Astrocyte of the cerebellum (primary cell): Measurements from ENCODE around the gene TEX101.
"Not testable (repeated sequence)": the region's sequence is repeated elsewhere in the genome, so short reads cannot be mapped to it uniquely, and the experiment has no call there.

Experiments used
- DNase-seq: peaks from one replicate; pipeline ENCODE4 v3.0.0-alpha.2; 2011; ENCODE audit warnings: low read depth
- H3K4me3 ChIP-seq: 2 replicates; pipeline ENCODE4 v1.5.1; 2011; ENCODE audit warnings: mild to moderate bottlenecking, low read depth, low read length, moderate library complexity
- CTCF ChIP-seq: IDR thresholded peaks from 2 replicates; pipeline ENCODE4 v1.5.1; 2012; ENCODE audit warnings: low read length, low read depth, moderate library complexity, mild to moderate bottlenecking; ENCODE audit errors: missing control alignments
- in situ Hi-C: cut with HindIII; loops from 2 replicates; pipeline ENCODE4 v1.10.0; 2017; ENCODE audit warnings: low sequenced_read_pairs

The TEX101 gene, protein sequence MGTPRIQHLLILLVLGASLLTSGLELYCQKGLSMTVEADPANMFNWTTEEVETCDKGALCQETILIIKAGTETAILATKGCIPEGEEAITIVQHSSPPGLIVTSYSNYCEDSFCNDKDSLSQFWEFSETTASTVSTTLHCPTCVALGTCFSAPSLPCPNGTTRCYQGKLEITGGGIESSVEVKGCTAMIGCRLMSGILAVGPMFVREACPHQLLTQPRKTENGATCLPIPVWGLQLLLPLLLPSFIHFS

GRCh38 chr19:43414554-43414953 lies at the start of gene TEX101:
Gene TEX101 (plus strand): TSS chr19:43414890. CDS start chr19:43415920, 1,030 bp downstream.
- in situ Hi-C loops = no loop called here
- TF ChIP-seq CTCF = no peak
- no peak for DNase-seq
- H3K4me3 ChIP-seq = no peak within 1 kb of the TSS

DNA sequence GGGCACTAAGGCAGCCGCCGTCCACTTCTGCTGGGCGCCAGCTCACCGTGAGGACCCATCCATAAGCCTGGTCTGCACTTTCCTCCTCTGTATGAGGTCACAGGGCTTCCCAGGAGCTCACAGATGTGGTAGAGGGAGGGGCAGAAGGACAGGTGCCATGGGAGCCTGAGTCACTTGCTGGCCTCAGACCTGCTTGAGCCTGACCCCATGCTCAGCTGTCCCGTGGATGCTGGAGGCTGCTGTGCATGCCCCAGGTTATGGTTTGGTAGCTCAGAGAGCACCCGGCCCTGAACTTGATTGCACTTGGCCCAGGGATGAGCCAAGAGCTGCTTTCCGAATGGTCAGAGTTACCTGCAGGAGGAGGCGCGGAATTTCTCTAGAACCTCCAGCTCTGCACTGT lies 49.0 kb upstream of the TEX101 start:
- in situ Hi-C loops = not testable (repeated sequence)

DNA sequence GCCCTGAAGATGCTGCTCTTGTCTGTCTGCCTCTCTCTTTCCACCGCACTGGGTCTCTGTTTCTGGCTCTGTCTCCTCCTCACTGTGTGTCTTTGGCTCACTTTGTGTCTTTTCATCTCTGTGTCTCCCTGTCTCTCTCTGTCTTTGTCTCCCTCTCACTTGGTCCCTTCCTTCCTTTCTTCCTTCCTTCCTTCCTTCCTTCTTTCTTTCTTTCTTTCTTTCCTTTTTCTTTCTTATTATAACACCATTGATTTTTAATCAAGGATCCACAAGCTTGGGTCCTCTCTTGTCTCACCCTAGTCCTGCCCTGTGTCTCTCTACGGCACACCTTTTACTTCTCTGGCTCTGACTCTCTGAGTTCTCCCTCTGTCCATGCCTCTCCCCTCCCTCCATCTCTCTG lies 46.9 kb upstream of the TEX101 start:
- TF ChIP-seq CTCF = no peak
- in situ Hi-C loops = no loop called here
- H3K4me3 ChIP-seq = no peak overlapping the region

More for the DNA sequence above, 49.0 kb upstream of the TEX101 start:
- H3K4me3 ChIP-seq, DNase-seq: not testable (repeated sequence)

GRCh38 chr19:43368897-43369296 lies 45.8 kb upstream of the TEX101 start:
- H3K4me3 ChIP-seq, in situ Hi-C loops, DNase-seq: not testable (repeated sequence)

More for the DNA sequence above, 46.9 kb upstream of the TEX101 start:
- DNase-seq = no peak

DNA sequence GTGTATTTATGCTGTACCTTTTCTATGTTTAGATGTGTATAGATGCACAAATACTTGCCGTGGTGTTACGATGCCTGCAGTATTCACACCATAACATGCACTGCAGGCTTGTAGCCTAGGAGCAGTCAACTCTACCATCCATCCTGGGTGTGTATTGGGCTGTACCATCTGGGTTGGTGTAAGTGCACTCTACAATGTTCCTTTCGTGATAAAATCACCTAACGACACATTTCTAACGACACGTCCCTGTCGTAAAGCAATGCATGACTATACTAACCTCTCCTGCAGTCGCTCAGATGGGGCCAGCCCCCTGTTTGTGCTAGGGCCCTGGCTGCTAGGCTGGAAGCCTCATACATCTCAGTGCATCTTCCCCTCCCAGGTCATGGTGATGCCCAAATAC lies 42.8 kb upstream of the TEX101 start:
- H3K4me3 ChIP-seq = no peak overlapping the region
- in situ Hi-C loops = no loop called here
- TF ChIP-seq CTCF = no peak
- no peak for DNase-seq

- in situ Hi-C loops = no loop called here
- no peak for TF ChIP-seq CTCF
- DNase-seq = no peak
- H3K4me3 ChIP-seq = no peak overlapping the region
Observed at GRCh38 chr19:43372462-43372861, 42.2 kb upstream of the TEX101 start.

GRCh38 chr19:43377624-43378023 lies 37.1 kb upstream of the TEX101 start:
- H3K4me3 ChIP-seq, in situ Hi-C loops, DNase-seq: not testable (repeated sequence)

GRCh38 chr19:43380008-43380407 lies 34.7 kb upstream of the TEX101 start:
- in situ Hi-C loops = no loop called here
- TF ChIP-seq CTCF = no peak
- DNase-seq = no peak
- H3K4me3 ChIP-seq = no peak overlapping the region
